ENCODE measurements around the gene RNASEH2C. TPM values are rescaled to one million over a fixed set of nuclear protein-coding genes. Genes with fewer than 3 reads are reported as not detected.
A peak's percentile ranks its signal among the peaks of the same experiment; 100 is the strongest.

The RNASEH2C gene
- total and polyA plus RNA-seq, 2 of the 4 experiments (the other 2 are of a cell fraction): 34.8 to 40.0 TPM

DNA sequence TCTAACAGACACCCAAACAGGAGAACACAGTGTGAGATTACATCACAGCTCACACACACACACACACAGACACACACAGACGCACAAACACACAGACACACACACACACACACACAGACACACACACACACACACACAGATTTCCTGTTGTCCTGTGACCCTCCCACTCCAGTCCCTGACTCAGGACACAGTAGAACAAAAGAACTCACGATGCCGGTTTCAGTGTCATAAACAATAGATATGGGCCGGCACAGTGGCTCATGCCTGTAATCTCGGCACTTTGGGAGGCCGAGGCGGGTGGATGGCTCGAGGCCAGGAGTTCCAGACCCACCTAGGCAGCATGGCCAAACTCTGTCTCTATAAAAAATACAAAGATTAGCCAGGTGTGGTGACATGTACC is 22.4 kb downstream of the RNASEH2C start:
- no TSS peak for BruUV-seq (replicated peaks)
- in situ Hi-C loops (cut with MboI; ENCODE audit: low sequenced_read_pairs): no loop called here
- Histone ChIP-seq H2AK9ac (replicated peaks; ENCODE audit: low read depth, low read length, poor library complexity) (no peak overlapping the region), H2BK20ac (ENCODE audit: low read depth, low read length) (no peak overlapping the region), H2BK120ac (ENCODE audit: low read depth, low read length) (no peak overlapping the region), H2AFZ (replicated peaks; ENCODE audit: low read length, poor library complexity) (peak overlapping the region; percentile 11), H3K9me1 (ENCODE audit: insufficient read depth, low read length) (0 out of 2 replicates have a peak, but pooled peaks cover 2% of the 10 kb centered on the region), H3K4me2 (ENCODE audit: low read depth, low read length) (no peak overlapping the region), H4K20me1 (ENCODE audit: insufficient read depth, low read length) (no peaks in the 10 kb centered on the region), H4K5ac (ENCODE audit: low read depth, low read length) (no peak overlapping the region), H3K14ac (replicated peaks; ENCODE audit: low read depth, low read length) (no peak overlapping the region), H3K18ac (ENCODE audit: low read depth, low read length) (no peak overlapping the region), H2AK5ac (ENCODE audit: low read depth, low read length) (no peak overlapping the region), H2BK5ac (ENCODE audit: low read depth, low read length, poor library complexity, severe bottlenecking) (no peak overlapping the region), H3K9ac (ENCODE audit: low read depth, low read length) (no peak overlapping the region), H3K4ac (ENCODE audit: low read depth, low read length) (no peak overlapping the region), H2BK15ac (ENCODE audit: low read depth, low read length) (no peak overlapping the region), H3K27ac (ENCODE audit: insufficient read depth, low read length) (no peak overlapping the region), H3K56ac (ENCODE audit: extremely low read depth, insufficient read depth, low read length) (no peak overlapping the region), H4K8ac (ENCODE audit: low read depth in 2 of 2, low read length in 2 of 2) (no peak overlapping the region), H3K79me1 (ENCODE audit: low read depth in 1 of 2, low read length in 2 of 2) (no peaks in the 10 kb centered on the region), H3K27me3 (ENCODE audit: control insufficient read depth, insufficient read depth, low read length) (peaks cover 48% of the 10 kb centered on the region), H3K4me3 (ENCODE audit: insufficient read depth, low read depth, low read length) (no peak overlapping the region), H3K9me3 (ENCODE audit: control insufficient read depth, insufficient read depth, low read length) (no peaks in the 10 kb centered on the region), H3K23ac (ENCODE audit: low read depth, low read length) (no peak overlapping the region), H3K36me3 (ENCODE audit: control insufficient read depth, insufficient read depth, low read length) (no peaks in the 10 kb centered on the region), H3K4me1 (ENCODE audit: control insufficient read depth, insufficient read depth, low read length) (no peaks in the 10 kb centered on the region), H4K91ac (ENCODE audit: insufficient read depth, low read depth, low read length) (no peak overlapping the region)
- ChIA-PET POLR2A (ENCODE audit: unreplicated experiment) (no interaction called here), CTCF (no interaction called here)
- ATAC-seq (ENCODE audit: low read depth) (no peak), DNase-seq (no peak)
- dilution Hi-C loops (cut with HindIII; ENCODE audit: low sequenced_read_pairs, unreplicated experiment): no loop called here
- 25% methylated on average over 4 of the region's 8 CpGs; no CpG with 5 or more reads in 1 of the 2 experiments for WGBS, 2 experiments (ENCODE audit: extremely low coverage in 2 of 2, insufficient read length in 1 of 2)
- TF ChIP-seq, protein P1, sequence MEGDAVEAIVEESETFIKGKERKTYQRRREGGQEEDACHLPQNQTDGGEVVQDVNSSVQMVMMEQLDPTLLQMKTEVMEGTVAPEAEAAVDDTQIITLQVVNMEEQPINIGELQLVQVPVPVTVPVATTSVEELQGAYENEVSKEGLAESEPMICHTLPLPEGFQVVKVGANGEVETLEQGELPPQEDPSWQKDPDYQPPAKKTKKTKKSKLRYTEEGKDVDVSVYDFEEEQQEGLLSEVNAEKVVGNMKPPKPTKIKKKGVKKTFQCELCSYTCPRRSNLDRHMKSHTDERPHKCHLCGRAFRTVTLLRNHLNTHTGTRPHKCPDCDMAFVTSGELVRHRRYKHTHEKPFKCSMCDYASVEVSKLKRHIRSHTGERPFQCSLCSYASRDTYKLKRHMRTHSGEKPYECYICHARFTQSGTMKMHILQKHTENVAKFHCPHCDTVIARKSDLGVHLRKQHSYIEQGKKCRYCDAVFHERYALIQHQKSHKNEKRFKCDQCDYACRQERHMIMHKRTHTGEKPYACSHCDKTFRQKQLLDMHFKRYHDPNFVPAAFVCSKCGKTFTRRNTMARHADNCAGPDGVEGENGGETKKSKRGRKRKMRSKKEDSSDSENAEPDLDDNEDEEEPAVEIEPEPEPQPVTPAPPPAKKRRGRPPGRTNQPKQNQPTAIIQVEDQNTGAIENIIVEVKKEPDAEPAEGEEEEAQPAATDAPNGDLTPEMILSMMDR (conservative IDR thresholded peaks at IDR 0.05; ENCODE audit: low read depth, low read length): no peak
- TF ChIP-seq CHD1 (IDR thresholded peaks at IDR 0.05; ENCODE audit: low read depth, low read length) (no peak), MAFK (IDR thresholded peaks at IDR 0.05; ENCODE audit: low read depth, low read length) (no peak), SMC3 (IDR thresholded peaks at IDR 0.05; ENCODE audit: low read depth, low read length) (no peak)
- TF ChIP-seq, protein P2, sequence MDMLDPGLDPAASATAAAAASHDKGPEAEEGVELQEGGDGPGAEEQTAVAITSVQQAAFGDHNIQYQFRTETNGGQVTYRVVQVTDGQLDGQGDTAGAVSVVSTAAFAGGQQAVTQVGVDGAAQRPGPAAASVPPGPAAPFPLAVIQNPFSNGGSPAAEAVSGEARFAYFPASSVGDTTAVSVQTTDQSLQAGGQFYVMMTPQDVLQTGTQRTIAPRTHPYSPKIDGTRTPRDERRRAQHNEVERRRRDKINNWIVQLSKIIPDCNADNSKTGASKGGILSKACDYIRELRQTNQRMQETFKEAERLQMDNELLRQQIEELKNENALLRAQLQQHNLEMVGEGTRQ (IDR thresholded peaks at IDR 0.05; ENCODE audit: low read depth, low read length): no peak
- intact Hi-C loops (cut with micrococcal nuclease): loop anchor here (10.0 kb wide), 1 partner anchor 67 kb away; no protein-coding TSS in a partner anchor

Data from IMR-90 (cell line).